NCI-H460 (cell line): ENCODE data around the gene CATSPER4. TPM values are rescaled to one million over a fixed set of nuclear protein-coding genes. Genes with fewer than 3 reads are reported as not detected.
"Not testable (repeated sequence)": the region's sequence is repeated elsewhere in the genome, so short reads cannot be mapped to it uniquely, and the experiment has no call there.

ENCODE experiments used
- DNase-seq: peaks from one replicate; pipeline ENCODE4 v3.0.0-alpha.2; 2016; ENCODE audit warnings: low read depth; ENCODE audit errors: extremely low read depth
- total RNA-seq: library from RNA; depleted of rRNA; stranded (reverse); fragments of >200 nt; shearing (Covaris generic); gene quantifications from 2 replicates; pipeline ENCODE4 v1.2.3, GENCODE V29; 2014

The CATSPER4 gene
- total RNA-seq, 1 experiment from 2014 or later, result not detected

GRCh38 chr1:26189331-26189730, 1.1 kb upstream of the CATSPER4 start:
- DNase-seq, result no peak

- no peak for DNase-seq
These were observed 589 bp upstream of the CATSPER4 start for GRCh38 chr1:26189751-26190275.

GRCh38 chr1:26191739-26192138, 1.3 kb downstream of the CATSPER4 start:
- no peak for DNase-seq

DNA sequence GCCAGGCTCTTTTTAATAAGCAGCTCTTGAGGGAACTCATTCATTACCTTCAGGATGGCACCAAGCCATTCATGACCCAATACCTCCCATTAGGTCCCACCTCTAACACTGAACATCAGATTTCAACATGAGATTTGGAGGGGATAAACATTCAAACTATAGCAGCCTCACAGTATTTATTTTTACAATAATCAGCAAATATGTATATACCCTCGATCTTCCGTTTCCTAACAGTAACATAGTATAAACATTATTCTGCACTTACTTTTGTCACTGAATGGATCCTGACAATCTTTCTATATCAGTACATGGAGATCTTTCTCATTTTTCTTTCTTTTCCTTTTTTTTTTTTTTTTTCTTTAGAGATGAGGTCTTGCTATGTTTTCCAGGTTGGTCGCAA, 5.4 kb downstream of the CATSPER4 start:
- DNase-seq, result no peak

DNA sequence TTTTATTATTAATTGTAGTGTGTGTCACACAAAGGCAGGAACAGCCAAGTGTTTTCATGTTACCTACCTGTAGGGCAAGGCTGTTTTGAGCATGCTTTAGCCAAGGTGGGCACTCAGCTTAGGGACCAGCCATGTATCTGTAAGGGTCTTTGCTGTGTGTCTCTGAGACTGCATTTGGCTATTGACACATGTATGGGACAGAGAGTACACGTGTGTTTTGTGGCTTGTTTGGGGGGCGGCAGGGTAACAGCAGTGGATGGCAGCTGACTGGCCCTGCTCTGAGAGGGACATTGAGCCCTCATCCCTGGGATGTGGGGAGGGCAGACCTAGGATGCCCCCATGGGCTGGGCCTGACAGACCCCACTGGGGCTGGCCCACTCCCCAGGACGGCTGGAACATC, 6.9 kb downstream of the CATSPER4 start:
- DNase-seq, result no peak

GRCh38 chr1:26197813-26198212, 7.4 kb downstream of the CATSPER4 start:
- DNase-seq, result no peak

DNA sequence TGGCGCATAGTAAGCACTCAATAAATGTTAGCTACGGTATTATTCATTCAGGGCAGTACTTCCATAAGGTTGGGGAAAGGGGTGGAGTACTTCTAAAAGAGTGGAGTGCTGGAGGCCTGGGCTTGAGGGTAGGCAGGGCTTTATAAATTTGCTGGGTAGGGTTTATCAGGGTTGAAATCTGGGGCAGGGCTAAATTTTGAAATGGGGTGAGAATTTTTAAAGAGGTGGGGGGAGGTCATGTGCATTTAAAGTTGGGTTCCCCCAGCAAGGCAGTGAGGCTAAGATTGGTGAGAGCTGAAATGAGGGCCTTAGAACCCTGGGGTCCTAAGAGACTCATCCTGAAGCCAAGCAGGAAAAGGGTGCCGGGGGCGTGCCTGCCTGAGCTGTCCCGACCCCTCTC, 10.0 kb downstream of the CATSPER4 start:
- DNase-seq, result no peak

DNA sequence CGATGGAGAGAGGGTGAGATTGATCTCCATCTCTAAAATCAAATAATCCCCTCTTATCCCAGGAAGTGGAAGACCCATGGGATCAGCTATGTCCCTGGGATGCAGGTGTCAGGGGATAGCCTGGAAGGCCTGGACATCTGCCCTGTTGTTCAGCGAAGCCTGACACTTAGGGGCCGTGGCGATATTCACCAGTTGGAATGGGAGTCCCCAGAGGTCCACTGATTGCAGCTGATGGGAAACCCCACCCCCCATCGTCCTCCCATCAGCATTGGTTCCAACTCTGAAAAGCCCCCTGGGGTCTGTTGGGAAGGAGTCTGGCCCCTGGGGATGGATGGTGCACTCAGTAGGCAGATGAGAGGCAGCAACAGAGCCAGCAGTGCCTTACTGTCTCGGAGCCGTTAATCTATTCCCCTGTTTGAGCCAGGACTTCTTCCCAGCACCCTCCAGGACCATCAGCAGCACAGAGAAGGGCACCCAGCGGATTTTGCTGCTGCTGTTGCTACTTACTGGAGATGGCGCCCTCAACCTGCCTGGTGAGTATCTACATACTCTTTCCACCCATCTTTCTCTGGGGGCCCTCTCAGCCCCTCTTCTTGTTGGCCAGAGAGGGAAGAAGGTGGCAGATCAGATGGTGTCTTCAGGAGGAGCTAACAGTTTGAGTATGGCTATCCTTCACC, 13.4 kb downstream of the CATSPER4 start:
- DNase-seq, result no peak

DNA sequence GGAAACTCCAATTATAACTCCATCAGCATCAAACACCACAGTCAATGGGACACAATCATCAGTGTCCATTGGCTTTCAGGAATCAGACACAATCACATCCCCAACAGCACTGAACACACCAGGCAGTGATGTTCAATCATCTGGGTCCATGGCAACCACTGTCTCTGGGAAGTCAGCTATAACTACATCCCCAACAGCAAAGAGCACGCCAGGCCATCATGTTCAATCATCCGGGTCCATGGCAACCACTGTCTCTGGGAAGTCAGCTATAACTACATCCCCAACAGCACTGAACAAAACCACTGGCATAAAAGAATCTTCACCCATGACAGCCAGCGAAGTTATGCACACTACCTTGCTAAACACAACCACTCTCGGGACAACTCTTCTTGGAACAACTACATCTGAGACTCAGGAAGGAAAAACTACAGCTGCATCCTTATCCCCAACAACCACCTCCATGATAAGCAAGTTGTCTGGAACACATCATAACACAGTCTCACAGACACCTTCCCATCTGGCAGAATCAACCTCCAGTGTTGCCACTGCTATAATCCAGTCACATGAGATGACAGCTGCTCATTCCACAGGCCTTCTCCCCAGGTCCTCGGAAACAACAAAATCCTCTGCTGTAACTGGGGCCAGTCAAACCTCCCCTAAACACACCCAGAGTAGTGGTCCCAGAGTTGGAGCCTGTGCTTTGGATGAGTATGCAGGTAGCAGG, 19.9 kb downstream of the CATSPER4 start:
- DNase-seq, result no peak

DNA sequence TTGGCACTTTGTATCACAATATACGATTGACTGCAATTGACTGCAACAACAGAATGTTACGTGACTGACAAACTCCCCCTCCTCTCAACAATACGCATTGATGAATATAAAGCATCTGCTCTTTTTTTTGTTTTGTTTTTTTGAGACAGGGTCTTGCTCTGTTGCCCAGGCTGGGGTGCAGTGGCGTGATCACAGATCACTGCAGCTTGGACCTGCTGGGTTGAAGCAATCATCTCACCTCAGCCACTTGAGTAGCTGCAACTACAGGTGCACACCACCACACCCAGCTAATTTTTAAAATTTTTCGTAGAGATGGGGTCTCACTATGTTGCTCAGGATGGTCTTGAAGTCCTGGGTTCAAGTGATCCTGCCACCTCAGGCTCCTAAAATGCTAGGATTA, 22.3 kb downstream of the CATSPER4 start:
- DNase-seq, result no peak

GRCh38 chr1:26213335-26213905, 23.0 kb downstream of the CATSPER4 start:
- no peak for DNase-seq

DNA sequence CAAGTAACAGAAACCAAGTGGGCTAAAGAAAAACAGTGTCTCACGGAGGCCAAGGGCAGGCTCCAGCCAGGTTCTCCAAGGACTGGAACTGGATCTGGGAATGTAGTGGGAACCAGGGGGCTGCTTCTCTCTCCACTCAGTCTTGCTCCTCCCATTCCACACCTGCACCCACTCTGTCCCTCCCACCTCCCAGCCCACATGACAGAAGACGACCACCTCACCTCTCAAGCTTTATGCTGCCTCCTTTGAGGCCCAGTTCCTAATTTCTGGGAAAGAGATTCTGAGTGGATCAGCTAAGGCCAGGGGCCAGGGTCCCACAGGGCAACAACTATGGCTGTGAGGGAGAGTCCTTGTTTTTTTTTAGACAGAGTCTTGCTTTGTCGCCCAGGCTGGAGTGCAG, 24.8 kb downstream of the CATSPER4 start:
- DNase-seq, result no peak

- DNase-seq, result no peak
These were observed 28.6 kb downstream of the CATSPER4 start for GRCh38 chr1:26218906-26219494.

DNA sequence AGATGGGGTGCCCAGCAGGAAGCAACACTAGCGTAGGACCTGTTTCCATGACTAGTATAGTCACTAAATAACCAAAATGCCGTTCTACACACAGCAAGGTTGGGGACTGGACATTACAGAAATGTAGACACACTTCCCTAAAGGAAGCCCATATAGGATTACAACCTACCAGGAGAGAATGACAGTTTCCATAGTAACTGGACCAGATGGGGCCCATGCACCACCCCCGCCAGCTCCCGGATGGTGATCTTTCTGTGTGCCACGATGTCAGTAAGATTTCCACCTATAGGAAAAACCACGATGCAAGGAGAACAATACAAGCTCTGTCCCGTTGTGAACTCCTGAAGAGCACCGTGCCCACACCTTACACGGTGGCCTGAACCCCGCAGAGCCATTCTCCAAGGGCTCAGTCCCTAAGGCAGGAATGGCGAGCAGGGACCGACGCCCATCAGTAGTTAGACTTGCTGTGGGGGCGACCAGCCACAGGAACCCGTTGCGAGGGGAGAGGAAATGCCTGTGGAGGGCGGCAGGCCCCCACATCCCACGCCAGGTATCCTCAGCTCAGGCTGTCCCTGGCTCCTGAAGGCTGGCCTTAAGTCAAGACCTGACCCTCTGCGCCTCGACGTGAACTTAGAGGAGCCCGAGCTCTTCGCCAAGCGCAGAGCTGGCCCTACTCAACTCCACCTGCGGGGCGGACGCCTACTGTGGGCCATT, 30.0 kb downstream of the CATSPER4 start:
- DNase-seq, result no peak

DNA sequence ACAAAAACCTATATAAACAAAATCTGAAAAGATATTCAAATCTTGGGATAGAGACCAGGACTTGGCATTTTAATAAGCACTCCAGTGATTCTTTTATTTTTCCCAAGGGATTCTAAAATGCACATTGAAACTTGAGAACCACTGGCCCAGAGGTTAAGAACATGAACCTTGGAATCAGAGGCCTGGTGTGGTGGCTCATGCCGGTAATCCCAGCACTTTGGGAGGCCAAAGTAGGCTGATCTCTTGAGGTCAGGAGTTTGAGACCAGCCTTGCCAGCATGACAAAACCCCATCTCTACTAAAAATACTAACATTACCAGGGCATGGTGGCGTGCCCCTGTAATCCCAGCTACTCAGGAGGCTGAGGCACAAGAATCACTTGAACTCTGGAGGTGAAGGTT, 30.7 kb downstream of the CATSPER4 start:
- no peak for DNase-seq

DNA sequence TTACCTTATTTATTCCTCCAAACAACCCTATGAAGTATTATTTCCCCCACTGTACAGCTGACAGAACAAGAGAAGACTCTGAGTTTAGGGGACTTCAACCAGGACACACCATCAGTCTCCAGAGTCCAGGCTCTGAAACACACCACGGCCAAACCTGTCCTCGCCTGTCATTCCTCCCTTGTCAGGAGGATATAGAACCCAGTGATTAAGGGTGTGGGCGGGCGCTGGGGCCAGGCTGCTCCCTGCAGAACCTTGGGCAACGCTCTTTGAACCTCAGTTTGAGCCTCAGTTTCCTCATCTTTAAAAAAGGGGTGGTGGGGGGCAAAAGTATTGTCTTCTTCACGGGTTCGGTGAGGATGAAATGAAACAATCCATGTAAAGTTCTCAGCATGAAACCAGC, 34.2 kb downstream of the CATSPER4 start:
- DNase-seq, result no peak

DNA sequence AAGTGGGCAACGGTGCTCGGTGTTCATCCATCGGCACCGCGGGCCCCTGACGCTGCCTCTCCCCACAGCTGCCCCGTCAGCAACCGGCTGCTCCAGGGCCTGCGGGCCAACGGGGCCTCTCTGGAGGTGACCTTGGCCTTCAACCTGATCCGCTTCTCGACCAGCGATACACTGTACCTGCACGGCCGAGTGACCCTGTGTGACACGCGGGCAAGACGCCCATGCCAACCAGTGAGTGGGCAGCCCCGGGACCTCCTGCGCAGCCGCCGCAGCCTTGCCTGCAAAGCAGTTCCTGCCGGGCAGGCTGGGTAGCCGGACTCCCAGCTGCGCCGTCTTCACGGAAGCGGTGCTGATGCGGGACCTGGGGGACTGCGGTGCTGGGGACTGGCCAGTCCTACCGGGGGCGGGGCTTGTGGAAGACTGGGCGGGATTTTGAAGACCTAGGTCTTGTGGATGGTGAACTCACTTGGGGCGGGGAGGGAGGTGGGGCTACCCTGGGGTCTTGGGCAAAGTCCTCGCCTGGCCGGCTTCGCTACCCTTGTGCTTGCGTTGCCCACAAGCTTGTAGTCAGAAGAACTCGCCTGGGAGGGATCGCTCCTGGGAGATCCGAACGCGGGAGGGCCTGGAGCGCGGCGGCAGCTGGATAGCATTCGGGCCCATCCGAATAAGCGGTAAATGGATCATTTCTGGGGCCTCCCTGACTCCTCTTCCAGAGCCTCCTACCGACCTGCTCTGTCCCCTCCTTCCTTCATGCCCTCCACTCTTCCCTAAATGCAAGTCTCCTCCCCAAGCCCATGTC, 34.8 kb downstream of the CATSPER4 start:
- DNase-seq, result no peak

DNA sequence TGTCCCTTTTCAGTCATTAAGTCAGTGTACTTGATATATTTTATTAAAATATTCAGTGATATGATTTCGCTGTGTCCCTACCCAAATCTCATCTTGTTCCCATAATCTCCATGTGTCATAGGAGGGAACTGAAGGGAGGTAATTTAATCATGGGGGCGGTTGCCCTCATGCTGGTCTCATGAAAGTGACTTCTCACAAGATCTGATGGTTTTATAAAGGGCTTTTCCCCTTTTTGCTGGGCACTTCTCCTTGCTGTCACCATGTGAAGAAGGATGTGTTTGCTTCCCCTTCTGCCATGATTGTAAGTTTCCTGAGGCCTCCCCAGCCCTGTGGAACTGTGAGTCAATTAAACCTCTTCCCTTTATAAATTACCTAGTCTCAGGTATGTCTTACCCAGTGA, 40.3 kb downstream of the CATSPER4 start:
- not testable (repeated sequence) for DNase-seq

DNA sequence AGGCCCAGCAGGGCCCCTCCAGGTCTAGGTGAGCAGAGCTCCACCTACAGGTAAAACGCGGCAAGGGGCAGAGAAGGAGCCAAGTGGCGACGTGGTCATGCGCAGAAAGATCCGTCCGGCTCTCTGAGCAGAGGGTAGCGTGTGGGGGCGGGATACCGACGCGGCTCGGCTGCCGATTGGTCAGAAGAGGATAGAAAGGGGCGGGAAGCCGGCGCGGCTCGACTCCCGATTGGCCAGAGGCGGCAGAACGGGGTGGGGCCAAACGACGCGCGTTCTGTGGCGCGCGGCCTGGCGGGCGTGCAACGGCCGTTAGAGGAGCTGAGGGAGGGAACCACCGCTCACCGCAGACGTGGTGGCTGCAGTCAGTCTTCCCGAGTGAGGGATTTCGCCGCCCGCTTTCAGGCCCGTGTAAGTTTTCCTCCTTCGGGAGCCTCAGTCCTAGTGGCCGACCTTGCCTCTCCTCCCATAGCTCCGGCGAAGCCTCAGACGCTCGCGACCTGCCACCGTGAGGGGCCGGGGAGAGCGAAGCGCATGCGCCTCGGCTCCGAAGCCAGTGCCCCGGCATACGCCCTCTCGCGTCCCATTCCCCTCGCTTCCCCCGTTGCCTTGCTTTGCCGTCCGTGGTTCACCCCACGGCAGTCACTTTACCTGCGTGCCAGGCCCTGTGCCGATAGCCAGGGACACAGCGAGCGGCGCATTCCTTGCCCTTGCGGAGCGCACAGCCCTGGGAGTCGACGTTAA, 43.7 kb downstream of the CATSPER4 start, which contains the start of gene CEP85:
CEP85 (plus strand) TSS at position 298 of the 741 bp plus-strand sequence. CDS start 5,584 bp downstream, outside the sequence.
- peak; percentile 95 for DNase-seq
